Measurements from ENCODE around the gene ABHD4.

ABHD4 gene

GRCh38 chr14:22640192-22640591 is 42.1 kb downstream of the ABHD4 start:
- TF ChIP-seq POLR2A (IDR thresholded peaks at IDR 0.05; ENCODE audit: low read depth, low read length), result no peak
- DNase-seq (ENCODE audit: insufficient read length, low spot score) (no peak), FAIRE-seq (no peak)

- DNase-seq (ENCODE audit: insufficient read length, low spot score) (no peak), FAIRE-seq (no peak)
- TF ChIP-seq POLR2A (IDR thresholded peaks at IDR 0.05; ENCODE audit: low read depth, low read length), result no peak
Observed at GRCh38 chr14:22641846-22642245, 43.7 kb downstream of the ABHD4 start.

GRCh38 chr14:22644305-22644635 is 46.2 kb downstream of the ABHD4 start, which contains the start of gene OR6J1:
Gene OR6J1, minus strand, starts transcription at chr14:22644352. Its CDS starts 9,541 bp downstream, at chr14:22634811.
- DNase-seq (ENCODE audit: insufficient read length, low spot score), result no peak
- TF ChIP-seq POLR2A (IDR thresholded peaks at IDR 0.05; ENCODE audit: low read depth, low read length), result no peak
- FAIRE-seq, result no peak

GRCh38 chr14:22646570-22647254 is 48.6 kb downstream of the ABHD4 start:
- no peak for TF ChIP-seq POLR2A (IDR thresholded peaks at IDR 0.05; ENCODE audit: low read depth, low read length)
- no peak for DNase-seq (ENCODE audit: insufficient read length, low spot score)
- FAIRE-seq, result no peak

- DNase-seq (ENCODE audit: insufficient read length, low spot score), result no peak
- FAIRE-seq, result no peak
- no peak for TF ChIP-seq POLR2A (IDR thresholded peaks at IDR 0.05; ENCODE audit: low read depth, low read length)
Observed at GRCh38 chr14:22648506-22648905, 50.4 kb downstream of the ABHD4 start.

GRCh38 chr14:22650046-22650739 is 52.1 kb downstream of the ABHD4 start:
- DNase-seq (ENCODE audit: insufficient read length, low spot score), result no peak
- FAIRE-seq, result no peak
- TF ChIP-seq POLR2A (IDR thresholded peaks at IDR 0.05; ENCODE audit: low read depth, low read length), result no peak

GRCh38 chr14:22650960-22651521 is 52.9 kb downstream of the ABHD4 start:
- FAIRE-seq (no peak), DNase-seq (ENCODE audit: insufficient read length, low spot score) (no peak)
- peak; percentile 25; the same call in 1 of the 2 replicates for TF ChIP-seq POLR2A (IDR thresholded peaks at IDR 0.05; ENCODE audit: low read depth, low read length)

- no peak for TF ChIP-seq POLR2A (IDR thresholded peaks at IDR 0.05; ENCODE audit: low read depth, low read length)
- no peak for DNase-seq (ENCODE audit: insufficient read length, low spot score)
- no peak for FAIRE-seq
Observed at GRCh38 chr14:22651586-22651985, 53.5 kb downstream of the ABHD4 start.

- FAIRE-seq (peak; percentile 65), DNase-seq (ENCODE audit: insufficient read length, low spot score) (peak; percentile 43)
- TF ChIP-seq POLR2A (IDR thresholded peaks at IDR 0.05; ENCODE audit: low read depth, low read length), result no peak
Observed at GRCh38 chr14:22653012-22653621, 55.0 kb downstream of the ABHD4 start.

GRCh38 chr14:22656226-22656625 is 58.1 kb downstream of the ABHD4 start:
- FAIRE-seq (no peak), DNase-seq (ENCODE audit: insufficient read length, low spot score) (no peak)
- TF ChIP-seq POLR2A (IDR thresholded peaks at IDR 0.05; ENCODE audit: low read depth, low read length), result no peak

GRCh38 chr14:22656945-22657731 is 59.0 kb downstream of the ABHD4 start:
- no peak for FAIRE-seq
- DNase-seq (ENCODE audit: insufficient read length, low spot score), result no peak
- no peak for TF ChIP-seq POLR2A (IDR thresholded peaks at IDR 0.05; ENCODE audit: low read depth, low read length)

GRCh38 chr14:22657861-22658260 is 59.8 kb downstream of the ABHD4 start:
- DNase-seq (ENCODE audit: insufficient read length, low spot score) (no peak), FAIRE-seq (no peak)
- TF ChIP-seq POLR2A (IDR thresholded peaks at IDR 0.05; ENCODE audit: low read depth, low read length), result no peak

- TF ChIP-seq POLR2A (IDR thresholded peaks at IDR 0.05; ENCODE audit: low read depth, low read length), result no peak
- DNase-seq (ENCODE audit: insufficient read length, low spot score) (no peak), FAIRE-seq (no peak)
Observed at GRCh38 chr14:22658946-22659345, 60.8 kb downstream of the ABHD4 start.

- no peak for TF ChIP-seq POLR2A (IDR thresholded peaks at IDR 0.05; ENCODE audit: low read depth, low read length)
- no peak for DNase-seq (ENCODE audit: insufficient read length, low spot score)
- FAIRE-seq, result no peak
Observed at GRCh38 chr14:22660654-22661053, 62.6 kb downstream of the ABHD4 start.

All from H54 (cell line).